Type B pancreatic cell (in vitro differentiated cells): ENCODE data around the gene PCDH15. TPM values are rescaled to one million over a fixed set of nuclear protein-coding genes. Genes with fewer than 3 reads are reported as not detected.
"Not testable (repeated sequence)": the region's sequence is repeated elsewhere in the genome, so short reads cannot be mapped to it uniquely, and the experiment has no call there.

Source experiments
- DNase-seq: peaks from one replicate; pipeline ENCODE4 v3.0.0; 2021; ENCODE audit warnings: mixed read lengths; ENCODE audit not compliant: unreplicated experiment; ENCODE audit errors: extremely low spot score
- H3K27ac Mint-ChIP-seq: 2 replicates; pipeline ENCODE4 v1.8.0; 2021; ENCODE audit warnings: mild to moderate bottlenecking, mixed read lengths
- H3K27me3 Mint-ChIP-seq: 2 replicates; pipeline ENCODE4 v1.8.0; 2021; ENCODE audit warnings: mixed read lengths
- H3K36me3 Mint-ChIP-seq: 2 replicates; pipeline ENCODE4 v1.8.0; 2021; ENCODE audit warnings: mixed read lengths
- H3K4me1 Mint-ChIP-seq: one replicate; pipeline ENCODE4 v1.8.0; 2021; ENCODE audit warnings: mixed read lengths; ENCODE audit not compliant: unreplicated experiment
- H3K4me3 Mint-ChIP-seq: 2 replicates; pipeline ENCODE4 v1.8.0; 2021; ENCODE audit warnings: mild to moderate bottlenecking, mixed read lengths
- H3K9me3 Mint-ChIP-seq: 2 replicates; pipeline ENCODE4 v1.8.0; 2021; ENCODE audit warnings: mixed read lengths
- CTCF ChIP-seq: fragments of 200-600 bp; sonication (generic); conservative IDR thresholded peaks from 2 replicates; pipeline ENCODE4 v1.5.0; 2021; ENCODE audit warnings: antibody characterized with exemption, mild to moderate bottlenecking
- total RNA-seq: library from RNA; stranded (reverse); gene quantifications from 2 replicates; pipeline ENCODE4 v1.2.1, GENCODE V29; 2021; ENCODE audit warnings: low replicate concordance

The PCDH15 gene
- total RNA-seq, 1 donor from 2014 or later, result 3.5 TPM

DNA sequence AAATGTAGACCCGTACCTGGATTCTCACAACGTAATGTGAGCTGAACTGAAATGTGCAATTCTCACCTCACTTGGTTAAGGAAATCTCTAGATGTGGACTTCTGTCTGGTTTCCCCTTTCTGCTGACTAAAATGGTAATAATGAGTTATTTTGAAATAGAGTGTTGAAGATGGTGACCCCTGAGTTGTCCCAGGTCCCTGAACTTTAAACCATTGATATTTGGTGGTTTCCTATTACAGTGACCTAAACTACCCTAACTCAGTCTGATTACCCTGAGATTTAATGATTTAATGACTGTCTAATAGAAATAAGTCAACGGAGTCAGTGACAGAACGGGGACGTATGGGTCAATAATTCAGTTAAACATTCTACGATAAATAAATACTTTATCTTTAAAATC lies 845.9 kb downstream of the PCDH15 start:
- no peak for TF ChIP-seq CTCF
- no peaks in the 10 kb centered on the region for H3K9me3 Mint-ChIP-seq
- H3K27me3 Mint-ChIP-seq, result no peaks in the 10 kb centered on the region
- H3K36me3 Mint-ChIP-seq, result no peaks in the 10 kb centered on the region
- H3K4me3 Mint-ChIP-seq, result no peak overlapping the region
- H3K27ac Mint-ChIP-seq, result no peak overlapping the region
- peaks cover 8% of the 10 kb centered on the region for H3K4me1 Mint-ChIP-seq
- no peak for DNase-seq

DNA sequence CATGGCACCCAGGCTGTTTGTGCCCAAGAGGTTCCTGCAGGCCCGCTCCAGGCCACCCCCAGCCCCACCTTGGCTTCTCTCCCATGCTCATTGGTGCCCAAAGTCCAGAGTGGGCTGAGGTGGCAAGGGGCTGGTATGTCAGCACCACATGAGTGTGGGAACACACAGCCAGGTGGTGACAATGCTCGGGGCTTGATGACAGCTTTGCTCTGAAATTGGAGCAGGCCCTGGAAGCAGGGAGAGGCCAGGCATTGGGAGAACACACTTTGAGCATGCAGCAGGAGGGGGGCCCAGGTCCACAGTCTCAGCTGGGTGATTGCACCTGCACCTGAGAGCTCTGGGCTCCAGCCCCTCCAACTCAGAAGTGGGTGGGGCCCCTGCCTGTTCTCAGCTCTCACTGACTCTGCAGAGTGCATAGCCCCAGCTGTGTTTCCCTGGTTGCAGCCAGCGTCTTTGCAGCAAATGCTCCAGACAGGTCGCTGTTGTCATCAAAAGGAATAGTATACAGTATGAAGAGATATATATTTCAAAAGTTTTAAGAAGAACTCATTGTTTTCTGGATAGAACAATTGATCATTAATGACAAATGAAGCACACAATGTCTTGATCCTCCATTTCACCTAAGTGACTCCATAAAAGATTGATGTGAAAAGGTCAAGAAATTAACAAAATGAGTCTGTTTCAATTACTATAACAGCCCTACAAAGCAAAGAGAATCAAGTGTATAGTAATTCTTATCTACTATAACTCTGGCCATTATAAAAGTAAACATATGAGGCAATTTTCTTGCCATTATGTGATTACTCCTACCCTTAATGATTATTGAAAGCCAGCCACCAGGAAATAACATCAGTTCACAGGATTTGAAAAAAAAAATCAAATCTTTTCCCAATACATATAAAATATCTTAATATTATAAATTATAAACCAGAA lies 848.1 kb downstream of the PCDH15 start:
- no peak overlapping the region for H3K27ac Mint-ChIP-seq
- H3K9me3 Mint-ChIP-seq, result no peaks in the 10 kb centered on the region
- no peaks in the 10 kb centered on the region for H3K27me3 Mint-ChIP-seq
- H3K36me3 Mint-ChIP-seq, result no peaks in the 10 kb centered on the region
- DNase-seq, result no peak
- H3K4me3 Mint-ChIP-seq, result no peak overlapping the region
- peaks cover 8% of the 10 kb centered on the region for H3K4me1 Mint-ChIP-seq
- TF ChIP-seq CTCF, result no peak

DNA sequence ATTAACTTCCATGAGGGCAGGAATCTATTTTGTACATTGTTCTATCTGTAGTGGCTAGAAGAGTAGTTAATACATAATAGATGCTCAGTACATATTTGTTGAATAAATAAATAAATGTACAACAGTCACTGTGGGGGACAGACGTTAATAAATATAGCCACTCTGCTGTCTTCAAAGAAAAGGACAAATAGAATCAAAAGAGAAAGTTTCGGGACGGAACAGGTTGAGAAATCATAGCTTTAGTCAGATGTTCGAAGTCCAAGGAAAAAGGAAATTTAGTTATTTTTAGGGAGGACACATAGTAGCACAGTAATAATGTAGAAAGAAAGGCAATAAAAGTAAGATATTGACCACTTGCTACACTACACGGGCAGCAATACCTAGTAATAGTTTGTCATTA lies 861.4 kb downstream of the PCDH15 start:
- Mint-ChIP-seq H3K27ac (no peak overlapping the region), H3K27me3 (no peaks in the 10 kb centered on the region), H3K4me1 (no peaks in the 10 kb centered on the region), H3K4me3 (no peak overlapping the region), H3K9me3 (no peaks in the 10 kb centered on the region), H3K36me3 (no peaks in the 10 kb centered on the region)
- TF ChIP-seq CTCF, result no peak
- DNase-seq, result no peak

- H3K36me3 Mint-ChIP-seq, result no peaks in the 10 kb centered on the region
- no peak for DNase-seq
- H3K9me3 Mint-ChIP-seq, result peaks cover 4% of the 10 kb centered on the region
These were observed 870.4 kb downstream of the PCDH15 start for GRCh38 chr10:53930648-53931047.

GRCh38 chr10:53924051-53924700 lies 876.9 kb downstream of the PCDH15 start:
- not testable (repeated sequence) for H3K4me1 Mint-ChIP-seq, H3K4me3 Mint-ChIP-seq, H3K36me3 Mint-ChIP-seq, H3K27me3 Mint-ChIP-seq, DNase-seq, H3K9me3 Mint-ChIP-seq, H3K27ac Mint-ChIP-seq

More at GRCh38 chr10:53930648-53931047, 870.4 kb downstream of the PCDH15 start:
- H3K27ac Mint-ChIP-seq, result no peak overlapping the region
- H3K4me1 Mint-ChIP-seq, result no peaks in the 10 kb centered on the region
- no peak for TF ChIP-seq CTCF
- no peaks in the 10 kb centered on the region for H3K27me3 Mint-ChIP-seq
- H3K4me3 Mint-ChIP-seq, result no peak overlapping the region

DNA sequence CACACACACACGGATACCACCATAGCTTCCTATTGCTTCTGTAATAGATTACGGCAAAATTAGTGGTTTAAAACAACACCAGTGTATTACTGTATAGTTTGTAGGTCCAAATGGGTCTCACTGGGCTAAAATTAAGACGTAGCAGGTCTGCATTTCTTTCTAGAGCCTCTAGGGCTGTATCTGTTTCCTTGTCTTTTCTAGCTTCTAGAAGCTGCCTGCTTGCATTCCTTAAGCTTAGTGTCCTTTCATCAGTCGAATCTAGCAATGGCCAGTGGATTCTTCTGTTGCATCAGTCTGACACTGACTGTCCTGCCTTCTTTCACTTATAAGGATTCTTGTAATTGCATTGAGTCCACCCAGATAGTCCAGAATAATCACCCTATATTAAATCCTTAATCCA lies 882.3 kb downstream of the PCDH15 start:
- H3K4me3 Mint-ChIP-seq, result no peak overlapping the region
- no peak overlapping the region for H3K27ac Mint-ChIP-seq
- no peaks in the 10 kb centered on the region for H3K4me1 Mint-ChIP-seq
- no peak for DNase-seq
- no peaks in the 10 kb centered on the region for H3K36me3 Mint-ChIP-seq
- peak; percentile 28 for TF ChIP-seq CTCF
- no peaks in the 10 kb centered on the region for H3K27me3 Mint-ChIP-seq
- no peaks in the 10 kb centered on the region for H3K9me3 Mint-ChIP-seq
